ENCODE measurements around the gene PTH1R.

DNA sequence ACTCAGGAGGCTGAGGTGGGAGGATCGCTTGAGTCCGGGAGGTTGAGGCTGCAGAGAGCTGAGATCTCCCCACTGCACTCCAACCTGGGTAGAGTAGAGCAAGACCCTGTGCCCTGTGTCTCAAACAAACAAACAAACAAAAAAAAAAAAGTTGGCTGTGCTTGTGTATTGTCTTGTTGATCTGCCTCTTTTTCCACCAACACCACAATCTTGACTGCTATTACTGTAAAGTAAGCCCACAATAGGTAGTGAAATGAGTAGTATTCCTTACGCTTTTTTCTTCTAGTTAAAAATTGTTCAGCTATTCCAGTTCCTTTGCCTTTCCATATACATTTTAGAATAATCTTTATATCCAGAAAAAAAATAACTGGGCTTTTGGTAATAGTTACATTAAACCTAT, 35.5 kb downstream of the PTH1R start:
- TF ChIP-seq, protein P1, sequence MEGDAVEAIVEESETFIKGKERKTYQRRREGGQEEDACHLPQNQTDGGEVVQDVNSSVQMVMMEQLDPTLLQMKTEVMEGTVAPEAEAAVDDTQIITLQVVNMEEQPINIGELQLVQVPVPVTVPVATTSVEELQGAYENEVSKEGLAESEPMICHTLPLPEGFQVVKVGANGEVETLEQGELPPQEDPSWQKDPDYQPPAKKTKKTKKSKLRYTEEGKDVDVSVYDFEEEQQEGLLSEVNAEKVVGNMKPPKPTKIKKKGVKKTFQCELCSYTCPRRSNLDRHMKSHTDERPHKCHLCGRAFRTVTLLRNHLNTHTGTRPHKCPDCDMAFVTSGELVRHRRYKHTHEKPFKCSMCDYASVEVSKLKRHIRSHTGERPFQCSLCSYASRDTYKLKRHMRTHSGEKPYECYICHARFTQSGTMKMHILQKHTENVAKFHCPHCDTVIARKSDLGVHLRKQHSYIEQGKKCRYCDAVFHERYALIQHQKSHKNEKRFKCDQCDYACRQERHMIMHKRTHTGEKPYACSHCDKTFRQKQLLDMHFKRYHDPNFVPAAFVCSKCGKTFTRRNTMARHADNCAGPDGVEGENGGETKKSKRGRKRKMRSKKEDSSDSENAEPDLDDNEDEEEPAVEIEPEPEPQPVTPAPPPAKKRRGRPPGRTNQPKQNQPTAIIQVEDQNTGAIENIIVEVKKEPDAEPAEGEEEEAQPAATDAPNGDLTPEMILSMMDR (IDR thresholded peaks at IDR 0.05): no peak
- no peak for TF ChIP-seq POLR2A (IDR thresholded peaks at IDR 0.05)

Measured in testis (tissue), 2 donors.